Upper lobe of left lung (tissue), 4 donors: ENCODE measurements around the gene CDK4.

ENCODE experiments used
- EP300 ChIP-seq, 4 donors: sonication (generic); formaldehyde crosslinking; IDR thresholded peaks; one replicate each; pipeline ENCODE4 v1.5.1; 2017; ENCODE audit warnings: antibody characterized with exemption in 4 of 4, control low read depth in 2 of 4
- POLR2A ChIP-seq, 4 donors: fragments of 450-650 bp; IDR thresholded peaks; one replicate each; pipeline ENCODE4 v1.5.1; 2016 to 2017; ENCODE audit warnings: antibody characterized with exemption in 4 of 4, mild to moderate bottlenecking in 2 of 4
- POLR2AphosphoS5 ChIP-seq, 2 donors: sonication (generic); formaldehyde crosslinking; IDR thresholded peaks; one replicate each; pipeline ENCODE4 v1.5.1; 2017; ENCODE audit warnings: antibody characterized with exemption in 2 of 2
- TF ChIP-seq, protein P1 (sequence below), 6 experiments: fragments of 450-650 bp in 4 of 6; fragments of 200-600 bp in 2 of 6; sonication (generic) in 2 of 6; IDR thresholded peaks; one replicate each; pipeline ENCODE4 v1.5.1; 2016 to 2019; ENCODE audit warnings: antibody characterized with exemption in 6 of 6

GRCh38 chr12:57800965-57801364 lies 48.9 kb upstream of the CDK4 start:
- TF ChIP-seq EP300 (IDR thresholded peaks at IDR 0.05) (no peak), POLR2A (IDR thresholded peaks at IDR 0.05) (no peak), POLR2AphosphoS5 (IDR thresholded peaks at IDR 0.05) (no peak)
- TF ChIP-seq, protein P1, sequence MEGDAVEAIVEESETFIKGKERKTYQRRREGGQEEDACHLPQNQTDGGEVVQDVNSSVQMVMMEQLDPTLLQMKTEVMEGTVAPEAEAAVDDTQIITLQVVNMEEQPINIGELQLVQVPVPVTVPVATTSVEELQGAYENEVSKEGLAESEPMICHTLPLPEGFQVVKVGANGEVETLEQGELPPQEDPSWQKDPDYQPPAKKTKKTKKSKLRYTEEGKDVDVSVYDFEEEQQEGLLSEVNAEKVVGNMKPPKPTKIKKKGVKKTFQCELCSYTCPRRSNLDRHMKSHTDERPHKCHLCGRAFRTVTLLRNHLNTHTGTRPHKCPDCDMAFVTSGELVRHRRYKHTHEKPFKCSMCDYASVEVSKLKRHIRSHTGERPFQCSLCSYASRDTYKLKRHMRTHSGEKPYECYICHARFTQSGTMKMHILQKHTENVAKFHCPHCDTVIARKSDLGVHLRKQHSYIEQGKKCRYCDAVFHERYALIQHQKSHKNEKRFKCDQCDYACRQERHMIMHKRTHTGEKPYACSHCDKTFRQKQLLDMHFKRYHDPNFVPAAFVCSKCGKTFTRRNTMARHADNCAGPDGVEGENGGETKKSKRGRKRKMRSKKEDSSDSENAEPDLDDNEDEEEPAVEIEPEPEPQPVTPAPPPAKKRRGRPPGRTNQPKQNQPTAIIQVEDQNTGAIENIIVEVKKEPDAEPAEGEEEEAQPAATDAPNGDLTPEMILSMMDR (IDR thresholded peaks at IDR 0.05), result no peak
